Heart right ventricle (tissue), 16 donors: Measurements from ENCODE around the gene SEC24C. TPM values are rescaled to one million over a fixed set of nuclear protein-coding genes. Genes with fewer than 3 reads are reported as not detected.

Experiments used
- ATAC-seq, 8 donors: fragments of 200-7000 bp; cut with Tn5 transposase; one replicate each; pipeline ENCODE4 v1.9.1; 2020; ENCODE audit warnings: mild to moderate bottlenecking in 8 of 8, moderate library complexity in 8 of 8, moderate number of reproducible peaks in 1 of 8
- DNase-seq, 2 donors: peaks; one replicate each; pipeline ENCODE4 v3.0.0-alpha.2; 2020
- H3K27ac ChIP-seq, 10 donors: fragments of 200-600 bp; sonication (generic) in 2 of 10; one replicate each; pipeline versions ENCODE4 v1.5.0 to v1.8.0; 2020 to 2022; ENCODE audit warnings: mild to moderate bottlenecking in 3 of 10
- H3K27me3 ChIP-seq, 7 donors: fragments of 200-600 bp; one replicate each; pipeline ENCODE4 v1.8.0; 2021 to 2022; ENCODE audit warnings: mild to moderate bottlenecking in 2 of 7
- H3K36me3 ChIP-seq, 9 donors: fragments of 200-600 bp; sonication (generic) in 1 of 9; one replicate each; pipeline versions ENCODE4 v1.5.0 to v1.8.0; 2020 to 2022; ENCODE audit warnings: mild to moderate bottlenecking in 2 of 9
- H3K4me1 ChIP-seq, 9 donors: fragments of 200-600 bp; sonication (generic) in 1 of 9; one replicate each; pipeline versions ENCODE4 v1.5.0 to v1.8.0; 2020 to 2022; ENCODE audit warnings: mild to moderate bottlenecking in 4 of 9
- H3K4me3 ChIP-seq, 10 donors: fragments of 200-600 bp; sonication (generic) in 2 of 10; one replicate each; pipeline versions ENCODE4 v1.5.0 to v1.8.0; 2020 to 2022; ENCODE audit warnings: mild to moderate bottlenecking in 7 of 10, moderate library complexity in 2 of 10
- H3K9me3 ChIP-seq, 11 donors: fragments of 200-600 bp in 10 of 11; sonication (generic) in 2 of 11; one replicate each; pipeline versions ENCODE4 v1.5.0 to v1.8.0; 2013 to 2022; ENCODE audit warnings: mild to moderate bottlenecking in 2 of 11, control low read depth in 1 of 11, moderate library complexity in 1 of 11
- WGBS, 2 donors: extraction: QIAGEN DNeasy Blood & Tissue Kit; methylation state at CpG; one replicate each; pipeline ENCODE4 v1.1.7; 2013; ENCODE audit warnings: inconsistent platforms in 1 of 2; 5-methylcytosine and 5-hydroxymethylcytosine counted together
- intact Hi-C, 10 donors: fragments of 100-400 bp; cut with DNase I; formaldehyde crosslinking; loops; one replicate each; pipeline versions ENCODE4 v1.11.1 to v1.14.2; 2022
- polyA plus RNA-seq, 2 donors: library from polyadenylated mRNA; stranded (reverse); fragments of 200-250 nt; gene quantifications; one replicate each; pipeline ENCODE4 v1.2.3, GENCODE V29; 2013
- total RNA-seq, 10 donors: library from RNA; stranded (reverse); fragmentation: NEBNext Ultra II Directional in 3 of 10; extraction: Animal tissue kit (Norgen Biotek cat#: 25700) in 3 of 10; gene quantifications; one replicate each; pipeline versions ENCODE4 v1.2.1 to v1.2.4, GENCODE V29; 2021 to 2023
- TF ChIP-seq, protein P1 (sequence below), 9 donors: fragments of 200-600 bp; sonication (generic) in 2 of 9; IDR thresholded peaks; one replicate each; pipeline versions ENCODE4 v1.5.0 to v1.8.0; 2021 to 2022; ENCODE audit warnings: antibody characterized with exemption in 9 of 9, mild to moderate bottlenecking in 5 of 9, moderate library complexity in 1 of 9
- donor health status: Arrhythmogenic right ventricular cardiomyopathy.
- donor health status: ischemic (EF 13 %, LVEDD 7.1; RV severe dilation, severe dysfunction).
- donor health status: healthy with polysubstance abuse.
- donor health status: DM: no; HTN: yes; CAD: no.
- donor health status: DM: no; HTN: no; CAD: no.
- donor health status: ischemic (EF 25% LVEDD 6.9; RV normal size, moderate dysfunction).
- donor health status: ischemic (EF 25% LVEDD 5.7; RV mildly dilated, moderate dysfunction).
- donor health status: healthy.
- donor health status: DM: yes; HTN: yes; CAD: no.
- donor health status: Ischemic cardiomyopathy.
- donor health status: ischemic (EF 35%, LVEDD 5.7; RV mildly dilated, moderate dysfunction).
- donor health status: nonischemic (EF 11% LVEDD 7.7; RV severe dilation, severe dysfunction).
- donor health status: DM: yes; HTN: yes; CAD: no.
- donor health status: PGD.
- donor health status: ischemic (EF 29% LVEDD 5.4; RV normal size, mild dysfunction).
- donor health status: nonischemic (EF 23%, LVEDD 6.1; RV moderate dilation, normal function).

SEC24C gene
- total and polyA plus RNA-seq, 12 donors: 33.4 to 59.7 (median 50.9) TPM

- peaks cover 0 to 73% (median 60%) of the 10 kb centered on the region in 9 donors for H3K36me3 ChIP-seq
- DNase-seq: no peak
- TF ChIP-seq, protein P1, sequence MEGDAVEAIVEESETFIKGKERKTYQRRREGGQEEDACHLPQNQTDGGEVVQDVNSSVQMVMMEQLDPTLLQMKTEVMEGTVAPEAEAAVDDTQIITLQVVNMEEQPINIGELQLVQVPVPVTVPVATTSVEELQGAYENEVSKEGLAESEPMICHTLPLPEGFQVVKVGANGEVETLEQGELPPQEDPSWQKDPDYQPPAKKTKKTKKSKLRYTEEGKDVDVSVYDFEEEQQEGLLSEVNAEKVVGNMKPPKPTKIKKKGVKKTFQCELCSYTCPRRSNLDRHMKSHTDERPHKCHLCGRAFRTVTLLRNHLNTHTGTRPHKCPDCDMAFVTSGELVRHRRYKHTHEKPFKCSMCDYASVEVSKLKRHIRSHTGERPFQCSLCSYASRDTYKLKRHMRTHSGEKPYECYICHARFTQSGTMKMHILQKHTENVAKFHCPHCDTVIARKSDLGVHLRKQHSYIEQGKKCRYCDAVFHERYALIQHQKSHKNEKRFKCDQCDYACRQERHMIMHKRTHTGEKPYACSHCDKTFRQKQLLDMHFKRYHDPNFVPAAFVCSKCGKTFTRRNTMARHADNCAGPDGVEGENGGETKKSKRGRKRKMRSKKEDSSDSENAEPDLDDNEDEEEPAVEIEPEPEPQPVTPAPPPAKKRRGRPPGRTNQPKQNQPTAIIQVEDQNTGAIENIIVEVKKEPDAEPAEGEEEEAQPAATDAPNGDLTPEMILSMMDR (IDR thresholded peaks at IDR 0.05): no peak
- ATAC-seq: no peak
- H3K27me3 ChIP-seq: no peaks in the 10 kb centered on the region
- peak overlapping the region in 1 of 10 donors; percentile 13 for H3K27ac ChIP-seq
- peaks cover 0 to 47% (median 22%) of the 10 kb centered on the region in 9 donors for H3K4me1 ChIP-seq
- H3K9me3 ChIP-seq: no peaks in the 10 kb centered on the region
- WGBS, 2 donors: 98% methylated on average over 14 of the region's 14 CpGs
- intact Hi-C loops: no loop called here
- H3K4me3 ChIP-seq: no peak overlapping the region
These were observed 63.3 kb downstream of the SEC24C start for GRCh38 chr10:73807471-73807870.

- H3K4me1 ChIP-seq: peaks cover 0 to 47% (median 22%) of the 10 kb centered on the region in 9 donors
- peaks cover 0 to 71% (median 53%) of the 10 kb centered on the region in 9 donors for H3K36me3 ChIP-seq
These were observed 64.0 kb downstream of the SEC24C start for GRCh38 chr10:73808021-73808815.

DNA sequence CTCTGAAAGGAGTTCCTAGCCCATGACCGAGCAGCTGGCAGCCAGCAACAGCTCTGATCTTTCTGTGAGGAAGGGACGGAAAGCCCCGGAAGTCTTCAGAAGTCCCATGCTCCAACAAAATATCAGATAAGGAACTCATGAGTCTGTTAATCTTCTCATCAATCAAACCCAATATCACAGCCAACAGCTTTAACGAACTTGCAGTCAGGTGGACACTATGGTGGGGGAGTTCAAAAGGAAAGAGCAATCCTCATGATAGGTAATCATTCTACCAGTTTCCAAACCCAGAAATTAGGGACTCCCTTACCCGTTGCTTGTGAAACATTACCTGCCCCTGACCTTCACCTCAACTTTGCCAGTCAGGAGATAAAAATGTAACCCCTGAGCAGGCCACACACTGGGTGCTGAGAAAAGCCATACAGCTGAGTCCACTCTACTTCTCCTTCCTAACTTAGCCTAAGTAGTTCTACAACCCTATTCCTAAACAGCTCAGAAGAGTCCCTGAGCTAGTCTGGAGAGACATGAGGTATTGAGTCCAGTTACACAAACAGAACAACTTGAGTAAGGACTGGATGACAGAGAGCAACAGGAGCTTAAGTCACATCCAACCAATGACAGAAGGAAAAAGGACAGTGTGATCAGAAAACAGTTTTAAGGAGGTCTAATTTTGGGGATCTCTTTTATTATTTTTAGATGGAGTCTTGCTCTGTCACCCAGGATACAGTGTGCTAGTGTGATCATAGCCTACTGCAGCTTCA, 65.1 kb downstream of the SEC24C start:
- 70 to 74% methylated on average over 5 of the region's 5 CpGs for WGBS, 2 donors
- ATAC-seq (no peak), DNase-seq (no peak)
- intact Hi-C loops: no loop called here
- peaks cover 0 to 47% (median 22%) of the 10 kb centered on the region in 9 donors for H3K4me1 ChIP-seq
- TF ChIP-seq, protein P1 (IDR thresholded peaks at IDR 0.05): no peak
- H3K9me3 ChIP-seq: no peaks in the 10 kb centered on the region
- H3K36me3 ChIP-seq: peaks cover 0 to 71% (median 43%) of the 10 kb centered on the region in 9 donors
- peak overlapping the region in 1 of 10 donors; percentile 94 for H3K4me3 ChIP-seq
- no peaks in the 10 kb centered on the region for H3K27me3 ChIP-seq
- peak overlapping the region in 1 of 10 donors; percentile 99 for H3K27ac ChIP-seq

More at GRCh38 chr10:73808021-73808815, 64.0 kb downstream of the SEC24C start:
- no peak for ATAC-seq
- H3K27me3 ChIP-seq: no peaks in the 10 kb centered on the region
- DNase-seq: no peak
- H3K9me3 ChIP-seq: no peaks in the 10 kb centered on the region
- 93% methylated on average over 16 of the region's 16 CpGs for WGBS, 2 donors
- TF ChIP-seq, protein P1 (IDR thresholded peaks at IDR 0.05): no peak
- no peak overlapping the region for H3K4me3 ChIP-seq
- intact Hi-C loops: no loop called here
- H3K27ac ChIP-seq: no peak overlapping the region

- no peak for ATAC-seq
- peak overlapping the region in 6 of 10 donors; percentile 88 to 99 (median 94) for H3K27ac ChIP-seq
These were observed 66.2 kb downstream of the SEC24C start for GRCh38 chr10:73810358-73810734.

More at GRCh38 chr10:73810358-73810734, 66.2 kb downstream of the SEC24C start:
- Histone ChIP-seq H3K9me3 (no peaks in the 10 kb centered on the region), H3K27me3 (no peaks in the 10 kb centered on the region), H3K4me3 (peak overlapping the region; percentile 70 to 99 (median 90)), H3K36me3 (peaks cover 0 to 71% (median 32%) of the 10 kb centered on the region in 9 donors), H3K4me1 (peaks cover 0 to 48% (median 22%) of the 10 kb centered on the region in 9 donors)
- TF ChIP-seq, protein P1 (IDR thresholded peaks at IDR 0.05): no peak
- DNase-seq: no peak
- 81 to 82% methylated on average over 7 of the region's 7 CpGs for WGBS, 2 donors
- intact Hi-C loops: no loop called here
